Kidney (tissue), 14 donors: ENCODE measurements around the gene ZSCAN12. TPM values are rescaled to one million over a fixed set of nuclear protein-coding genes. Genes with fewer than 3 reads are reported as not detected.

Experiments used
- DNase-seq, 5 donors: peaks; one replicate each; pipeline ENCODE4 v3.0.0-alpha.2; 2013 to 2020
- FAIRE-seq: peaks from 2 replicates; lab custom pipeline; 2012; peaks lifted over from hg19 to GRCh38; lab: Jason Lieb, UNC
- H3K27ac ChIP-seq, 2 donors: one replicate each; pipeline ENCODE4 v1.7.0; 2013; ENCODE audit warnings: low read depth in 2 of 2, low read length in 2 of 2, inconsistent platforms in 1 of 2
- H3K27me3 ChIP-seq: one replicate; pipeline ENCODE4 v1.7.1; 2013; ENCODE audit warnings: low read length, inconsistent platforms; ENCODE audit not compliant: control insufficient read depth, insufficient read depth
- H3K36me3 ChIP-seq, 3 donors: one replicate each; pipeline versions ENCODE4 v1.7.0 to v1.7.1; 2013; ENCODE audit warnings: low read length in 3 of 3, control low read depth in 1 of 3, inconsistent platforms in 1 of 3; ENCODE audit not compliant: insufficient read depth in 3 of 3, control insufficient read depth in 2 of 3
- H3K4me1 ChIP-seq, 3 donors: one replicate each; pipeline versions ENCODE4 v1.7.0 to v1.7.1; 2013; ENCODE audit warnings: low read length in 3 of 3, inconsistent platforms in 1 of 3, low read depth in 1 of 3; ENCODE audit not compliant: control insufficient read depth in 2 of 3, insufficient read depth in 2 of 3
- H3K4me3 ChIP-seq, 3 donors: one replicate each; pipeline versions ENCODE4 v1.7.0 to v1.8.1; 2013; ENCODE audit warnings: low read length in 3 of 3, control low read depth in 1 of 3, inconsistent platforms in 1 of 3
- H3K9ac ChIP-seq, 3 donors: one replicate each; pipeline versions ENCODE4 v1.7.0 to v1.7.1; 2013; ENCODE audit warnings: low read length in 3 of 3, control low read depth in 1 of 3, inconsistent platforms in 1 of 3
- H3K9me3 ChIP-seq, 3 donors: one replicate each; pipeline versions ENCODE4 v1.7.0 to v1.7.1; 2013; ENCODE audit warnings: low read length in 3 of 3, control low read depth in 1 of 3, inconsistent platforms in 1 of 3; ENCODE audit not compliant: control insufficient read depth in 2 of 3, insufficient read depth in 1 of 3
- CTCF ChIP-seq: IDR thresholded peaks from 3 replicates; pipeline ENCODE4 v1.5.1; 2012; ENCODE audit warnings: mild to moderate bottlenecking, moderate library complexity, borderline replicate concordance; ENCODE audit not compliant: insufficient read depth; ENCODE audit errors: extremely low read depth
- intact Hi-C: fragments of 100-400 bp; cut with DNase I; formaldehyde crosslinking; loops from one replicate; pipeline ENCODE4 v1.11.1; 2022
- polyA plus RNA-seq: library from polyadenylated mRNA; stranded (reverse); fragments of 350-450 nt; fragmentation: Illumina TruSeq; extraction: RNeasy Lipid Tissue Mini Kit (QIAGEN cat#74804); gene quantifications from one replicate; pipeline ENCODE4 v1.2.3, GENCODE V29; 2014; ENCODE audit warnings: low read depth, low replicate concordance; ENCODE audit not compliant: insufficient read depth
- total RNA-seq: library from RNA; stranded (reverse); fragmentation: NEBNext Ultra II Directional; extraction: Animal tissue kit (Norgen Biotek cat#: 25700); gene quantifications from one replicate; pipeline ENCODE4 v1.2.1, GENCODE V29; 2021
- donor health status: control.
- donor health status: control.
- donor health status: control.
- donor health status: control.
- donor health status: control.
- donor health status: DM: yes; HTN: yes; CAD: no.
- donor health status: Normal renal cell carcinoma (clear cell type).

The ZSCAN12 gene
- total and polyA plus RNA-seq, 2 donors from 2014 or later: 1.3 to 7.9 TPM

- H3K27ac ChIP-seq: no peak overlapping the region
- H3K36me3 ChIP-seq: peaks cover 3 to 11% (median 3%) of the 10 kb centered on the region in 3 donors
- TF ChIP-seq CTCF: no peak
- no peaks in the 10 kb centered on the region for H3K4me1 ChIP-seq
- H3K4me3 ChIP-seq: no peak overlapping the region
- intact Hi-C loops: no loop called here
- H3K9ac ChIP-seq: no peak overlapping the region
- FAIRE-seq: no peak
- no peak for DNase-seq
- H3K27me3 ChIP-seq: no peaks in the 10 kb centered on the region
- no peaks in the 10 kb centered on the region for H3K9me3 ChIP-seq
These were observed 21.7 kb downstream of the ZSCAN12 start for GRCh38 chr6:28377879-28378278.

- intact Hi-C loops: no loop called here
- Histone ChIP-seq H3K4me3 (no peak overlapping the region), H3K9ac (no peak overlapping the region), H3K9me3 (no peaks in the 10 kb centered on the region), H3K36me3 (no peaks in the 10 kb centered on the region), H3K4me1 (no peaks in the 10 kb centered on the region), H3K27me3 (no peaks in the 10 kb centered on the region), H3K27ac (no peak overlapping the region)
- DNase-seq (no peak), FAIRE-seq (no peak)
- TF ChIP-seq CTCF: no peak
These were observed 25.6 kb downstream of the ZSCAN12 start for GRCh38 chr6:28373925-28374324.

- DNase-seq (no peak), FAIRE-seq (no peak)
- Histone ChIP-seq H3K9me3 (no peaks in the 10 kb centered on the region), H3K27me3 (no peaks in the 10 kb centered on the region), H3K4me1 (no peaks in the 10 kb centered on the region), H3K9ac (no peak overlapping the region), H3K36me3 (no peaks in the 10 kb centered on the region), H3K27ac (no peak overlapping the region), H3K4me3 (no peak overlapping the region)
- TF ChIP-seq CTCF: no peak
- intact Hi-C loops: no loop called here
These were observed 27.7 kb downstream of the ZSCAN12 start for GRCh38 chr6:28371706-28372451.
